OCI-LY7 (cell line): ENCODE results near the gene GALNT12. TPM values are rescaled to one million over a fixed set of nuclear protein-coding genes. Genes with fewer than 3 reads are reported as not detected.

ENCODE experiments used
- BruUV-seq: library from RNA; stranded (reverse); fragments of 400-500 nt; replicated peaks from 2 replicates; lab custom pipeline; 2021; lab: Mats Ljungman, UMichigan
- CTCF ChIA-PET: fragments of 300-600 bp; sonication (Branson Sonifier 250); formaldehyde crosslinking; loops from one replicate; lab custom pipeline; 2022; ENCODE audit warnings: antibody characterized with exemption; ENCODE audit not compliant: unreplicated experiment; lab: Charles Lee
- POLR2A ChIA-PET: fragments of 300-600 bp; sonication (Branson Sonifier 250); formaldehyde crosslinking; loops from one replicate; lab custom pipeline; 2022; ENCODE audit warnings: antibody characterized with exemption; lab: Charles Lee
- DNase-seq: peaks from one replicate; pipeline ENCODE4 v3.0.0-alpha.2; 2015; ENCODE audit warnings: low spot score
- H2AFZ ChIP-seq: fragments of 200-600 bp; sonication (generic), shearing (Covaris generic); 2 replicates; pipeline ENCODE4 v1.6.1; 2014; ENCODE audit warnings: mild to moderate bottlenecking, antibody characterized with exemption, low read length, moderate library complexity
- H3K27ac ChIP-seq: fragments of 200-600 bp; sonication (generic); 2 replicates; pipeline ENCODE4 v1.5.1; 2014; ENCODE audit warnings: mixed run types, low read depth, mild to moderate bottlenecking, moderate library complexity, low read length, inconsistent platforms; ENCODE audit not compliant: poor library complexity, severe bottlenecking
- H3K36me3 ChIP-seq: fragments of 200-600 bp; sonication (generic); 2 replicates; pipeline ENCODE4 v1.6.1; 2014; ENCODE audit warnings: mild to moderate bottlenecking, antibody characterized with exemption, low read length, moderate library complexity, mixed read lengths; ENCODE audit not compliant: insufficient read depth
- H3K4me1 ChIP-seq: fragments of 200-600 bp; sonication (generic); 2 replicates; pipeline ENCODE4 v1.5.1; 2014; ENCODE audit warnings: mild to moderate bottlenecking, low read length; ENCODE audit not compliant: insufficient read depth, poor library complexity, severe bottlenecking
- H3K4me2 ChIP-seq: fragments of 200-600 bp; sonication (generic); 2 replicates; pipeline ENCODE4 v1.6.1; 2014; ENCODE audit warnings: mild to moderate bottlenecking, low read length
- H3K4me3 ChIP-seq: fragments of 200-600 bp; sonication (generic); 2 replicates; pipeline ENCODE4 v1.5.1; 2014; ENCODE audit warnings: mild to moderate bottlenecking, low read depth, low read length; ENCODE audit not compliant: poor library complexity, severe bottlenecking
- H3K79me2 ChIP-seq: fragments of 200-600 bp; sonication (generic); 2 replicates; pipeline ENCODE4 v1.6.1; 2016; ENCODE audit warnings: low read depth, mild to moderate bottlenecking, low read length, moderate library complexity, mixed read lengths; ENCODE audit not compliant: insufficient read depth
- H3K9me2 ChIP-seq: fragments of 200-600 bp; sonication (generic); 2 replicates; pipeline ENCODE4 v1.6.1; 2016; ENCODE audit warnings: mild to moderate bottlenecking, low read length, mixed read lengths; ENCODE audit not compliant: insufficient read depth
- H3K9me3 ChIP-seq: fragments of 200-600 bp; sonication (generic); 2 replicates; pipeline ENCODE4 v1.6.1; 2014; ENCODE audit warnings: mild to moderate bottlenecking, mixed run types, low read length, mixed read lengths
- H4K20me1 ChIP-seq: fragments of 200-600 bp; sonication (generic); 2 replicates; pipeline ENCODE4 v1.6.1; 2014; ENCODE audit warnings: mild to moderate bottlenecking, antibody characterized with exemption, low read length, moderate library complexity, mixed read lengths; ENCODE audit not compliant: insufficient read depth
- EZH2phosphoT487 ChIP-seq: fragments of 200-600 bp; sonication (generic); IDR thresholded peaks from 2 replicates; pipeline ENCODE4 v1.6.1; 2018; ENCODE audit warnings: low read depth, borderline replicate concordance, mild to moderate bottlenecking, mixed run types, antibody characterized with exemption, low read length, moderate library complexity, mixed read lengths
- intact Hi-C: fragments of 100-400 bp; cut with micrococcal nuclease; formaldehyde crosslinking; loops from one replicate; pipeline ENCODE4 v1.10.0; 2022; ENCODE audit not compliant: unreplicated experiment
- total RNA-seq, 2 experiments: library from RNA; depleted of rRNA in 1 of 2; stranded (reverse); fragments of >200 nt in 1 of 2; shearing (Covaris generic) in 1 of 2; gene quantifications; 2 replicates each; pipeline ENCODE4 v1.2.3, GENCODE V29; 2014 to 2022
- TF ChIP-seq, protein P1 (sequence below): fragments of 200-600 bp; sonication (generic); conservative IDR thresholded peaks from 2 replicates; pipeline ENCODE4 v1.5.1; 2014; ENCODE audit warnings: mild to moderate bottlenecking, antibody characterized with exemption, low read length, moderate library complexity, mixed read lengths

The GALNT12 gene
- total RNA-seq, 2 experiments from 2014 or later = 5.5 to 9.7 TPM

DNA sequence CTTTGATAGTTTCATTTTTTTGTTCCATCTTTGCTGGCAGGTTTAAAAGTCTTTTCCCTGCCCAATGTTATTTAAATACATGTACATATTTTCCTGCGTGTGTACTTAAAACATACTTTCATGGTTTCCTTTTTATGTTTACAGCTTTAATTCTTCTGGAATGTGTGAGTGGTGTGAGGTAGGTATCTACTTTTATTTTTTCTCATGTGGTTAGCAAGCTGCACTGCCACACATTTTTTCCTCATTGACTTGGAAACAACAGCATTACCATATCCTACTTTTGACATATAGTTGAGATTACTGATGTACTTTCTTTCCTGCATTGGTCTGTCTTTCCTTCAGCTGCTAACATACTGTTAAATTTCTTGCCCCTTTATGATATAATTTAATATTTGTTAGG is 84.8 kb downstream of the GALNT12 start:
- no peaks in the 10 kb centered on the region for H4K20me1 ChIP-seq
- H3K4me2 ChIP-seq = no peak overlapping the region
- H3K9me2 ChIP-seq = no peaks in the 10 kb centered on the region
- H3K36me3 ChIP-seq = no peaks in the 10 kb centered on the region
- ChIA-PET CTCF (no interaction called here), POLR2A (interaction anchor here (1.0 to 1.6 kb wide), 2 partner anchors 13 to 28 kb away, joined by 4 read pairs; no protein-coding TSS in a partner anchor)
- H2AFZ ChIP-seq = no peak overlapping the region
- no peak for DNase-seq
- TF ChIP-seq, protein P1, sequence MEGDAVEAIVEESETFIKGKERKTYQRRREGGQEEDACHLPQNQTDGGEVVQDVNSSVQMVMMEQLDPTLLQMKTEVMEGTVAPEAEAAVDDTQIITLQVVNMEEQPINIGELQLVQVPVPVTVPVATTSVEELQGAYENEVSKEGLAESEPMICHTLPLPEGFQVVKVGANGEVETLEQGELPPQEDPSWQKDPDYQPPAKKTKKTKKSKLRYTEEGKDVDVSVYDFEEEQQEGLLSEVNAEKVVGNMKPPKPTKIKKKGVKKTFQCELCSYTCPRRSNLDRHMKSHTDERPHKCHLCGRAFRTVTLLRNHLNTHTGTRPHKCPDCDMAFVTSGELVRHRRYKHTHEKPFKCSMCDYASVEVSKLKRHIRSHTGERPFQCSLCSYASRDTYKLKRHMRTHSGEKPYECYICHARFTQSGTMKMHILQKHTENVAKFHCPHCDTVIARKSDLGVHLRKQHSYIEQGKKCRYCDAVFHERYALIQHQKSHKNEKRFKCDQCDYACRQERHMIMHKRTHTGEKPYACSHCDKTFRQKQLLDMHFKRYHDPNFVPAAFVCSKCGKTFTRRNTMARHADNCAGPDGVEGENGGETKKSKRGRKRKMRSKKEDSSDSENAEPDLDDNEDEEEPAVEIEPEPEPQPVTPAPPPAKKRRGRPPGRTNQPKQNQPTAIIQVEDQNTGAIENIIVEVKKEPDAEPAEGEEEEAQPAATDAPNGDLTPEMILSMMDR = no peak
- no peak for TF ChIP-seq EZH2phosphoT487
- BruUV-seq = no TSS peak
- H3K79me2 ChIP-seq = no peaks in the 10 kb centered on the region
- no peaks in the 10 kb centered on the region for H3K4me1 ChIP-seq
- H3K9me3 ChIP-seq = no peaks in the 10 kb centered on the region
- no peak overlapping the region for H3K27ac ChIP-seq
- intact Hi-C loops = no loop called here
- H3K4me3 ChIP-seq = no peak overlapping the region

DNA sequence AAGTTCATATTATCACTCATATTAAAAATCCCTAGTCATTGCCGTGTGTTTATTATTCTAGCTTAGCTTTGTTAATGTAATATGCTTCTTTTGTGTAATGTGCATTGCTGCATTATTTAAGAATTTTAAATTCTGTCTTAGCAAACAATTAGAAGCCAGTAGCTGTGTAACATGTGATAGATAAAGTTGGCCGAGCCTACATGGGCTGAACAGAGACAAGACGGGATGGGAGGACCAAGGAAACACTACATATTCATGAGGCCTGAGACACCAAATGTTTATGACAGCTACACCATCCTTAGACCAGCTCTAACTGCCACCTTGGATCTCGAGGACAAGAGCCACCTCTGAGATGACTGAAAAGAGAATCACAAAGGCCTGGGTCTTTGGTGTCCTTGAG is 85.2 kb downstream of the GALNT12 start:
- no peak for DNase-seq
- H3K4me3 ChIP-seq = no peak overlapping the region
- no peak overlapping the region for H3K27ac ChIP-seq
- no peaks in the 10 kb centered on the region for H3K4me1 ChIP-seq
- ChIA-PET CTCF (no interaction called here), POLR2A (interaction anchor here (1.0 to 1.6 kb wide), 2 partner anchors 13 to 28 kb away, joined by 4 read pairs; no protein-coding TSS in a partner anchor)
- no peak overlapping the region for H2AFZ ChIP-seq
- no peak overlapping the region for H3K4me2 ChIP-seq
- no peaks in the 10 kb centered on the region for H3K36me3 ChIP-seq
- TF ChIP-seq, protein P1 = no peak
- no peak for TF ChIP-seq EZH2phosphoT487
- no peaks in the 10 kb centered on the region for H3K9me2 ChIP-seq
- H3K9me3 ChIP-seq = no peaks in the 10 kb centered on the region
- no TSS peak for BruUV-seq
- H4K20me1 ChIP-seq = no peaks in the 10 kb centered on the region
- no peaks in the 10 kb centered on the region for H3K79me2 ChIP-seq
- intact Hi-C loops = no loop called here

DNA sequence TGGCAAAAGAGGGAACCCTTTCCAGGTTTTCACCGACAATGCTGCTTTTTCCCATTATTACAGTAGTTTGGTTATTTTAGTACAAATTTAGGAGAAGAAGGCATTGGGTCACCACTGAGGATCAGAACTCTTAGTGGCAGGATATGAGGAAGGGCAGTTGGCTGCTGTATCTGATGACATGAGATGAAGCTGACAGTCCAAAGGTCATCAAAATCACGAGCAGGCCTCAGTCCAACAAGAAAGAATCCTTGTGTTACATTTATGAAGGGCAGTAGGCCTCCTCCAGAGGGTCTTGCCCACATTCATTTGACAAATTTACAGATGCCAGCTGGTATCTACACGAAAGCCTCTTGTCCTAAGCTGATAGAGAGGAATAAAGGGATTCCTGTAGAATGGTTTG is 86.7 kb downstream of the GALNT12 start:
- ChIA-PET POLR2A (no interaction called here), CTCF (no interaction called here)
- H3K36me3 ChIP-seq = no peaks in the 10 kb centered on the region
- H3K4me3 ChIP-seq = no peak overlapping the region
- H3K27ac ChIP-seq = no peak overlapping the region
- TF ChIP-seq EZH2phosphoT487 = no peak
- TF ChIP-seq, protein P1 = no peak
- no peak for DNase-seq
- BruUV-seq = no TSS peak
- intact Hi-C loops = no loop called here
- no peaks in the 10 kb centered on the region for H3K79me2 ChIP-seq
- H3K4me2 ChIP-seq = no peak overlapping the region
- H4K20me1 ChIP-seq = no peaks in the 10 kb centered on the region
- no peak overlapping the region for H2AFZ ChIP-seq
- H3K9me3 ChIP-seq = no peaks in the 10 kb centered on the region
- H3K9me2 ChIP-seq = no peaks in the 10 kb centered on the region
- no peaks in the 10 kb centered on the region for H3K4me1 ChIP-seq
